Measurements from ENCODE around the gene TRIM8.

The TRIM8 gene

GRCh38 chr10:102630663-102631062 lies 13.6 kb upstream of the TRIM8 start:
- no peak for DNase-seq
- in situ Hi-C loops (cut with MboI; ENCODE audit: low pct_unique_long_range_greater_than_20kb, low sequenced_read_pairs) = no loop called here

- in situ Hi-C loops (cut with MboI; ENCODE audit: low pct_unique_long_range_greater_than_20kb, low sequenced_read_pairs) = no loop called here
- DNase-seq = no peak
These were observed 12.5 kb upstream of the TRIM8 start for GRCh38 chr10:102631525-102632393.

GRCh38 chr10:102632394-102633111 lies 11.7 kb upstream of the TRIM8 start:
- in situ Hi-C loops (cut with MboI; ENCODE audit: low pct_unique_long_range_greater_than_20kb, low sequenced_read_pairs) = no loop called here

GRCh38 chr10:102633287-102633686 lies 11.0 kb upstream of the TRIM8 start:
- DNase-seq = peak; percentile 86
- in situ Hi-C loops (cut with MboI; ENCODE audit: low pct_unique_long_range_greater_than_20kb, low sequenced_read_pairs) = no loop called here

More at GRCh38 chr10:102632394-102633111, 11.7 kb upstream of the TRIM8 start:
- DNase-seq = peak; percentile 43

GRCh38 chr10:102633848-102634247 lies 10.4 kb upstream of the TRIM8 start:
- DNase-seq = no peak
- in situ Hi-C loops (cut with MboI; ENCODE audit: low pct_unique_long_range_greater_than_20kb, low sequenced_read_pairs) = no loop called here

- no peak for DNase-seq
- in situ Hi-C loops (cut with MboI; ENCODE audit: low pct_unique_long_range_greater_than_20kb, low sequenced_read_pairs) = no loop called here
These were observed 9.6 kb upstream of the TRIM8 start for GRCh38 chr10:102634686-102635085.

GRCh38 chr10:102635377-102635776 lies 8.9 kb upstream of the TRIM8 start:
- in situ Hi-C loops (cut with MboI; ENCODE audit: low pct_unique_long_range_greater_than_20kb, low sequenced_read_pairs) = no loop called here

GRCh38 chr10:102639537-102639936 lies 4.7 kb upstream of the TRIM8 start:
- in situ Hi-C loops (cut with MboI; ENCODE audit: low pct_unique_long_range_greater_than_20kb, low sequenced_read_pairs) = no loop called here

More at GRCh38 chr10:102635377-102635776, 8.9 kb upstream of the TRIM8 start:
- peak; percentile 70 for DNase-seq

GRCh38 chr10:102641402-102641801 lies 2.9 kb upstream of the TRIM8 start:
- in situ Hi-C loops (cut with MboI; ENCODE audit: low pct_unique_long_range_greater_than_20kb, low sequenced_read_pairs) = no loop called here
- no peak for DNase-seq

More at GRCh38 chr10:102639537-102639936, 4.7 kb upstream of the TRIM8 start:
- no peak for DNase-seq

- peak; percentile 94 for DNase-seq
- in situ Hi-C loops (cut with MboI; ENCODE audit: low pct_unique_long_range_greater_than_20kb, low sequenced_read_pairs) = no loop called here
These were observed 2.2 kb upstream of the TRIM8 start for GRCh38 chr10:102641880-102642735.

- peak; percentile 57 for DNase-seq
- in situ Hi-C loops (cut with MboI; ENCODE audit: low pct_unique_long_range_greater_than_20kb, low sequenced_read_pairs) = no loop called here
These were observed 1.4 kb upstream of the TRIM8 start for GRCh38 chr10:102642736-102643335.

GRCh38 chr10:102643336-102644065 lies 778 bp upstream of the TRIM8 start:
- peak; percentile 81 for DNase-seq
- in situ Hi-C loops (cut with MboI; ENCODE audit: low pct_unique_long_range_greater_than_20kb, low sequenced_read_pairs) = no loop called here

GRCh38 chr10:102644646-102645387 lies 538 bp downstream of the TRIM8 start:
- DNase-seq = peak; percentile 82
- in situ Hi-C loops (cut with MboI; ENCODE audit: low pct_unique_long_range_greater_than_20kb, low sequenced_read_pairs) = no loop called here

- in situ Hi-C loops (cut with MboI; ENCODE audit: low pct_unique_long_range_greater_than_20kb, low sequenced_read_pairs) = no loop called here
- DNase-seq = no peak
These were observed 1.1 kb downstream of the TRIM8 start for GRCh38 chr10:102645388-102645740.

- DNase-seq = peak; percentile 97
- in situ Hi-C loops (cut with MboI; ENCODE audit: low pct_unique_long_range_greater_than_20kb, low sequenced_read_pairs) = no loop called here
These were observed 1.7 kb downstream of the TRIM8 start for GRCh38 chr10:102645741-102646609.

- no peak for DNase-seq
- in situ Hi-C loops (cut with MboI; ENCODE audit: low pct_unique_long_range_greater_than_20kb, low sequenced_read_pairs) = no loop called here
These were observed 2.5 kb downstream of the TRIM8 start for GRCh38 chr10:102646610-102647442.
